Activated naive CD8-positive, alpha-beta T cell treated with anti-CD3 and anti-CD28 coated beads, Interleukin-2, amount 50 U/mL, for 16 hours (primary cell): ENCODE results near the gene ROBO1.

Experiments
- DNase-seq: peaks from one replicate; pipeline ENCODE4 v3.0.0-alpha.2; 2020; ENCODE audit warnings: low read depth, low spot score

The ROBO1 gene

DNA sequence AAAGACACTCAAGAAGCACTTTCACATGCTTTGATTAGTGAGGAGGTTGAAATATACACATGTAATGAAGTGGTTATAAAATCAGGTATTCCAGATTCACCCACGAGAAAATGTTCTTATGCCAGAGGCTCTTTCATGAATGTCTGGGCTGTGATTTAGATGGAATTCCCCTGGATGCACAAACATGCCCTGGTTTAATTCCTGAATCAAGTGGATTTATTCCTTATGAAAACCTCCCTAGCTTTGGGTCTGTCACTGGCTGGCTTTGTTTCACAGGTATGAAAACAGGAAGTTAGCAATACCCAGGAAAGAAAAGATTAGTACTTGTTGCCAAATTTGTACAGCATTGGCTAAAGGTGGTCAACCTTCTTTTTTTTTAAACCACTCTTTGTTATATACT is 1123.0 kb downstream of the ROBO1 start:
- no peak for DNase-seq

DNA sequence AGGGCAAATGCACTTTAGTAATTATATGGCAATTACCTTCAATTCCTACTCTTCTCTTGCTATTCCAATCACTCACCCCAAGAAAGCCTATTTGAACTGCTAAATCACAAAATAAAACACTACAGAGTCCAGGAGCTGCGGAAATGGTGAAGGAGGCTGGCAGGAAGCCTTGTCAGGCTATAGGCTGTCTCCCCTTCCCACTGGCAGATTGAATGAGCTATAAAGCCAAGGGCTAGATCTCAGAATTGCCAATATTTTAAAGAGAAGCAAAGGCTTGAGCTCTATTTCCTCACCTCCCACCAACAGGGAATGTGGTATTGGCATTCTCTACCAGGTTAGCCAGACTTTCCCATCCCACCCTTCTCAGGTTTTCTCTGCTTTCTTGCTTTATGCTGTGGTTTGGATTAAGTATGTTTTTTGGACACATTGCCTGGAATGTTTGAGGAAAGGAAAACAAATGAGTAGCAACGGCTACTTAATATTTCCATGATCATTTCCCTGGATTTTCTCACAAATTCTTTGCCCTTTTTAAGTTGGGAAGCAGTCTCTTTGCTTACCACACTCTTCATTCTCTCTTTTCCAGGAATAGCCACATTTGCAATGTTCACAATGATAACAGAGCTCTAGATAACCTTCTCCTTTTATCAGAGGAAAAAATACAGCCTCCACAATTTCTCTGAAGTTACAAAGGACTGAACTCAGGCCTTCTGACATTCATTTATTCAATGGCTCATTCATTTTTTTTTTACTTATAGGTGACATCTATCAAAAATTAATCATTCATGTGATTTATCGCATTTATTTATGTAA is 1125.4 kb downstream of the ROBO1 start:
- DNase-seq = no peak

DNA sequence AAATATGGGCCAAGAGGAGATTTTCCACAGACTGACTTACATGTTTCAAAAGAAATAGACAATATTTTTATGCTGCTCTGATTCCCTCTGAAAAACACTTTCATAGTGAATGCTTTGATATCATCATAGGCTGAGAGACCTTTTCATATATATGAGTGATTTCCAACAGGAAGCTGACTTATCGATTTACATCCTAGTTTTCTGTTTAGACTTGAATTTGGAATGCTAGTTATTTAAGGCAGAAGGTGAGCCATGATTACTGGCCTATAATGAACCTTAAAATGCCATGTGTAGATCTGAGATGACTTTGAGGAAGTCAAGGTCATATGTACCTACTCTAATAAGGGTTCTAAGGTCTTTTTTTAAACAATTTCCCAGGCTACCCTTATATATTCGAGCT is 1126.1 kb downstream of the ROBO1 start:
- no peak for DNase-seq

DNA sequence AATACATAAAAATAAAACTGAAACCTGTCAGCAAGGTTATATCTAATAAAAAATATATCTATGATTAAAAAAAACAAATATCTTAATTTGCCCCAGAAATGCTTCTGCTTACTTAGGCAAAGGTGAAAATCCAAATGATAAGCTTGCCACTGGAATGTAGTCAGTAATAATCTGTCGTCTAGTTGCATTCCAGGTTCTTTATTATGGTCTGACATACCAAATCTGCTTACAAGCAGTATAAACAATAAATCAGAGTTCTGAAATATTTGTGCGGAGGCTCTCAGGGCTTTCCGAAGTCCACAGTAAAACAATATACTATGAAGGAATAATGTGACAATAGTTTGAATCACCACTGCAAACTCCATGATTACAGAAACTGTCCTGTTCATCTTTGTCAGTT is 1133.5 kb downstream of the ROBO1 start:
- no peak for DNase-seq

DNA sequence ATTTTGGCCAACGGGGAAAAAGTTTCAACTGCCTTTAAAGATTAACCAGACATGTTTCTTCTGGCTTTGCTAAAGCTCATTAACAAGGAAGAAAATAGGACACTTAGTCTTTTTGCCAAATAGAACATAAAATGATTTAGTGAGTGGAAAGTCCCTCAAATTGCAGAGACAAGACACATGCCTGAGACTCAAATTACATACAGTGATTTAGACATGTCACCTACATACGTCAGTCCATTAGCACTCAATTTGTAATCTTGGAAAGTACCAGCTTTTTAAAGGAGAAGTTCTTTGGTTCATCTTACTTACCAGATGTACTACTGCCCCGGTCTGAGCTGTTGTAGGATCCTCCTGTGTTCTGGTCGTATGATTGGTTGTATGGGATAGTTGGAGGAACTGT is 1134.2 kb downstream of the ROBO1 start:
- DNase-seq = no peak

DNA sequence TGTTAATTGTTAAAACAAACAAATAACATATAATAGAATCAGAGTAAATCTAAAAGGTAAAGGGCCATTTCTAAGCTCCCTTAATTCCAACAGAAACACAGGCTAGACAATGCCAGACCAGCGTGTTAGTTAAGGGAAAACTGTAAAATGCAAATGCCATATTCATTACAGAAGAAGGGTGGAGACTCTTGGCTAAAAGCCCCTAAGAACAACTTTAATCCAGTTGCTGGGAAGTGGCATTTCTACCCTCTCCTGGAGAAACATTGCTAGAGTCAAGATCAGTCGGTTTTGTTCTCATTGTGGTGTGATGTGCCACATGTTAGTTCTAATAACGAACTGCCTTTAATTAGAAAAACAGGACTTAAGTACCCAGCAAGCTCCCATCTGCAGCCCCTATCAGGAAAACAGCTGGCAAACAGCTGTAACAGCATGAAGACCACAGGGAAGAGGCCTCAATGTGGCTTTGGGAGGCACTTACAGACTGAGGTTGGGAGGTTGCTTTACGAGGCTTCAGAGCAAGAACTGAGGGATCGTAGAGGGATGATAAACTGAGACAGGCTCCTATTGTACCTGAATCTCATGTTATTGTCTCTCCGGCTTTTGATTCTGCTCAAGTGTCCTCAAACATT is 1134.8 kb downstream of the ROBO1 start:
- DNase-seq = no peak

DNA sequence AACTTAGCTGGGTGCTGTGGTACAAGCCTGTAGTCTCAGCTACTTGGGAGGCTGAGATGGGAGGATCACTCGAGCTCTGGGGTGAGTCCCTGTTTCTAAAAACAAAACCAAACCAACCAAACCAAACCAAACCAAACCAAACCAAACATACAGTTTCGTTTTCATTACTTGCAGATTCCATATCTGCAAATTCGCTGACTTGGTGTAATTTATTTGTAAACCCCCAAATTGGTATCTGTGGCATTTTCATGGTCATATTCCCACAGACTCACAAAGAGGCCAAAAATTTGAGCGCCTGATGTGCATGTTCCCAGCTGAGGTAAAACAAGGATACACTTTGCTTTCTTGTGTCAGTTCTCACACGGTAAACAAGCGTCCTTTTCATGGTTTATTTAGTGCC is 1138.3 kb downstream of the ROBO1 start:
- DNase-seq = no peak

DNA sequence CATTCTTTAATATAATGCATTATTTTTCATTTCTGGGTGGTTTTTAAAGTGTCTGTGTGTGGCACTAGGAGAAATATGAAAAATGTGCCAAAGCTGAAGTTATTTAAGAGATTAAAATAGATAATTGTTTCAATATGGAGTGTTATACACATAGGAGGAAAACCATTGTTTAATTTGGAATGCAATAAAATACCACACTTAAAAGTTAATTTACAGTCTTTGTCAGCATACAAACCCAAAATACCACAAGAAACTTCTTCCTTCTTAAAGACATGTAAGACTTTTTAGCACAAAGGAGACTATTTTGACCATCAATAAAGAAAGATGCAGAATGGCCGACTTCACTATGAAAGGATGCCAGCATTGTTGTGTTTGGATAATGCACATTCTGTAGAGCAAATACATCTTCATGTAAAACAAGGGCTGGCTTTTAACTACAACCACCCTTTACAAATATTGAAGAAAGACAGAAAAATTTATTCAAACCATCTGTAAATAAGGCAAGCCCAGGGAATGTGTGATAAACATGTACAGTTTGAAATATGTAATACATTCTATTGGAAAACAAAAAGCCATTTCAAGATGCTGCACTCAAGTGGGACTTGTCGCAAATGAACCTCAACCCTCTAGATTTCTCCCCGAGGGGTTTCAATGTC is 1146.6 kb downstream of the ROBO1 start:
- no peak for DNase-seq

DNA sequence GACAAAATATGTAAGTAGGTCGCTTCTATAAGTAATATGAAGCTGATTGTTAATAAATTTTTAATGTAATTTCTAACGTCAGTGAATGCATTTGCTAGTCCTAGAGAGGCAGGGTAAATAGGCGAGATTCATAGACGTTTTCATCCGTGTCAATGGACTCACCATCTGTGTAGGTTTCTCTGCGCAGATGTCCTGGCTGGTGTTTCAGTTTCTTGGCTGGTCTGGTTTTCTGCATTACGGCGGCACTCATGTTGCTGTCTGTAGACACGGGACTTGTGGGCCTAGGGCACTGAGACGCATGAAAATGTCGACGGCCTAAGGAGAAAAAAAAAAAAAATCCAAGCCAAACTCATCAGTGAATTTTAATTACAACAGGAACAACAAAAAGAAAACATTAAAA is 1153.3 kb downstream of the ROBO1 start:
- DNase-seq = no peak

DNA sequence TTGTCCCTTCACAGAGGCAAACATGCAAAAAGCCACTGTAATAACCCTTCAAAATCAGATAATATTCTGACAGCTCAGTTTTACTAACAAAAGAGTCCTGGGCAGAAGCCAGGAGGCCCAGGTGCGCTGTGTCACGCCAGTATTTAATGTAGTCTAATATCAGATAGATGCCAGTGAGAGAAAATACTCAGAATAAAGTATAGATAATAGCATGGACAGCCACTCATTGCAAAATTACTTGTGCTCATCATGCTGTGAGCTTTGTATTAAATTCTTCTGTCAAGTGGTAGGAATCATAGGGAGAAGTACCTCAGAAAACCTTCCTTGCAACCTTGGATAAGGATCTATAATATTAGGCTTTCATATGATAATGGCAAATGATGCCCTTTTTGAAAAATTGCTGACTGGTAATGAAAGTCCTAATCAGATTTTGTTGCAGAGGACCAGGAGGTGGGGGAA is 1154.3 kb downstream of the ROBO1 start:
- DNase-seq = no peak

DNA sequence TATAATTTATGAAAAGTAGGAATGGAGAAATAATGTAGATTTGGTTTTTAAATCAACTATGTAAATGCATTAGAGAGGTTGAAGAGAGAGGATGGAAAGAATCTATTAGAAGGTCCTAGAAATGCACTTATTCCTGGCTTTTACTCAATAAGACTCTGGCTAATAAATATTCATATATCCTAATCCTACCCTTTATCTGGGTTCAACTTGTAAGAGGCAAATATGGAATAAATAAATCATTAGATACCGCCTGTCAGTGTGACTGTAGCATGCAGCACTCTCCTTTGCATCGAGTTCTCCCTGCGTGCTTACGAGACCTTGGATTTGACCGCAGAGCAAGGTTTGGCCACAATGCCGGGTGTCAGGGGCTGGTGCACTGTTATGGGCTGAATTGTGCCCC is 1156.5 kb downstream of the ROBO1 start:
- DNase-seq = no peak

DNA sequence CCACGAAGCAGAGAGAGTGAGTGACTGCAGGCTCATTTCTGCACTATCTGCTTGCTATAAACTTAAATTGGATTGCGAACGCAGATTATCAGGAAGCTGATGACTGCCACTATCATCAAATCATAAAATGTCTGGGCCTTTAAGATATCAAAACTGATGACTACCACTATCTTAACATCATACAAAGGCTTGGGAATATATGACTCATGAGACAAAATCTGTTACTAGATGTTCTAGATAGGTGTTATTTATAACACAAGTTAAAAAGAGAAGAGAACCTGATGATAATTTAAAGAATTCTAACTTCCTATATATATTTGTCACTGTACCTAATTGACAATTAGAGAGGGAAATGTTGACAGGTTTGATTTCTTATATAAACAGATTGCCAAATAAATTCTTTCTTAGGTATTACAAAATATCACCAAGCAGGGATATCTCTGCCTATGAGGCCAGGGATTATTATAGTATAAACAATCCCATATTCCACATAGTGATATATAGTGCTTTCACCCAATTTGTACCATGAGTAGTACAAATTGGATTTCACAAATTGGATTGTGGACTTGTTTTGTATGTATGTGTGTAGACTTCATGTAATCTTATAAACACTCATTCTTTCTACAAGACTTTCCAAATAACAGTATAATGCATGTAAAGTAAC is 1157.2 kb downstream of the ROBO1 start:
- DNase-seq = no peak

DNA sequence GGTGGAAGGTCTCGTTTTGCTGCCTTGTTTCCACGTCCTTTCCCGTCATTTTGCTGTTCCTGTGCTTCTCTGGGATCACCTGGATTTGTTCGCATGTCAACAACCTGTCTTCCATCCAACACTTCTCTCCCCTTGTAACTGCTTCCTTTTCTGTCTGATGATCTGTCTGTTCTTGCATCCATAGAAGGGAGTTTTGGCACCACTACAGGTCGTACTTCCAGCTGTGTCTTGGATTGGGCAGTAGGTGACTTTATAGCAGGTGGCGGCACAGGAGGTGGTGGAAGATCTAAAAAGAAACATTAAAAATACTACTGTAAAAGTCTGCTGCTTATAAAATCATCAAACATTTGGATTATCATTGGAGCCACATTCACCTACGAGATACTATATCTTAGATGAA is 1161.0 kb downstream of the ROBO1 start:
- DNase-seq = no peak

DNA sequence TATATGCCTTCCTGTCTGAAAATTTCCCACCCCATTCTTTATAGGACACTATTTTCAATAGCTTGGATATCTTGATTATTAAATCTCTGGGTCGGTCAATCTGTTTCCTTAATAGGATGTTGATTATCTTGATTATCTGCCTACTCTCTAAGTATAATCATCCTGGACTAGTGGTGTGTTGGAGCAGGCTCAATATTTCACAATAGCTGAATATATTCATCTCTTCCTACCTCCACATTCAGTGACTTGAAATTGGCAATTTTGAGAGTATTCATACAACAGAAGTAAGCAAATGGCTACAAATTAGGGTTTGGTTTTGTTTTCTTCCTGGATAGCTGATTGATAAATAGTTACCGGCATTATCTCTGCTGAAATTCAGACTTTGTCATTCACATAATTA is 1162.6 kb downstream of the ROBO1 start:
- DNase-seq = no peak

DNA sequence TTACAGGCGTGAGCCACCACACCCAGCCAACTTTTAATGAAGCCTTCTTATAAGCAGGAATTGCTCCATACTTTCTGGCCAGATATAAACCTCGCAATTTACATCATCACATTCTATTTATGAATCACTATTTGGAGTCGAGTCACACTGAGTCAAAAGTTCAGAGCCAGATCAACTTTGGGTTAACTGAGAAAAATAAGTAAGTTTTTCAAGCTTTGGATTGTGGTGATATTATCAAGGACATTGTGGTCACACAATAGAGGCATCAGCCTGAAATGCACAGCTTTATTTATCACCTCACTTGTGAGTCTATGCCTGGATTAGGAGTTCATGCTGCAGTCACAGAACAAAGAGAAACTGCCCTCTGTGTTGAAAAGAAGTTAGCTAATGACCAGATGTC is 1163.5 kb downstream of the ROBO1 start:
- DNase-seq = no peak

DNA sequence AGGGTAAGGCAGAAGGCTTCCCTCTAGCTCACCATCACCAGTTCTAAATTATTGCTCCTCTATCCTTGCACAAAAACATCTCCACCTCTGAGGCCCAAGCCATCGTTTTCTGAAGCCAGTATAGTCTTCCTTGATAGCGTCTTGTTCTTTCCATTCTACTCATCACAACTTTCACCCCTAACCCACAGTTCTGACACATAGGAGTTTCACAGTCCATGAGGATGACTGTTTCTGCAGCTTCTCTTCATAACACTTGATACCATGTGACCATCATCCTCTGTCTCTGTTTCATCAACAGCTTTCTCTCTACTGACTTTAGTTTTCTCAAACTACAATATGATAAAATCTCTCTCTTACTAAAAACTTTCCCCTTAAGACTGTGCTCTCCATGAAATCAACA is 1166.5 kb downstream of the ROBO1 start:
- DNase-seq = no peak

DNA sequence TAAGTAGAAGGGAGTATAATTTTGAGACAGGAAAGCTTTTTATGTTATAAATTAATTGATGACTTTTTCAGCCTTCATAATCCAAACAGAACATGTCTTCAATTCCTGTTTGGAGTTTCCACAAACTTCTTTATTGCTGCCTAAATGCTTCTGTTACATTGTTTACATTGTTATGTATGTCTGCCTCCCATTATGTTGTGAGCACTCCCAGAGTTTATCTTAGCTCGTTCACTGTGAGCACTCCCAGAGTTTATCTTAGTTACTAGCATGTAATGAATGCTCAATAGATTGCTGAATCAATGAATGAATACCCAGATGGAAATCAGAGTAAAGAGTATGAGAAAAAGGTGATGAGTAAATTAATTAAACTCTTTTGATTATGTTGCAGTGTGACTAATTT is 1178.0 kb downstream of the ROBO1 start:
- no peak for DNase-seq

DNA sequence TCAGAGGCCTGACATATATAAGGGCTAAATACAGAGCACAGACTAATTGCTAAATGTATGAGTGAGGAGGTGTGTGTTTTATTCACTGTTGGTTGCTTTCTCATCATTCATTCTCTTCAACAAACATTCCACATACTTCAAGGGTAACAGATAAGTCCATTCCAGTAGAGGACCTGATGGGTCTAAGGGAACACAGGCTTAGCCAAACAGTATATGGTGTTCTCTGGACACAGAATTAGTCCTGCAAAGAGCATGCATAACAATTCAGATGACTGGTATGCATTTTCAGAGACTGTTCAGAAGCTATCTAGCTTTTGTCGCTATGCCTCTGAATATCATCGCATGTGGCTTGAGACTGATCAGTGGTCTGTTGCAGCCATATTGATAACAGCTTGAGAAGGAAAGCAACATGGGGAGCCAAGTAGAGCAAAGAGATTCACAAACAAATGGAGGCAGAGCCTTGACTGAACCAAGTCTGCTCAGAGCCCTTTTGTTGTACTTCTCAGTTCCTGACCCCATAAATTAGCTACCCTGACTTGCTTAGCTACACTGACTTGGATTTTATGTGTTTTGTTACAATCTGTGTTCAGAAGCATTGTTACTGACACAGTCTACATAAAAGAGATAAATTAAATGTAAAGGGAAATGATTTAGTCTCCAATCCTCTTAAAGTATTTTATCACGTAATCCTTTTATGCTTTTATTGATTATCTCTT is 1178.7 kb downstream of the ROBO1 start:
- no peak for DNase-seq

DNA sequence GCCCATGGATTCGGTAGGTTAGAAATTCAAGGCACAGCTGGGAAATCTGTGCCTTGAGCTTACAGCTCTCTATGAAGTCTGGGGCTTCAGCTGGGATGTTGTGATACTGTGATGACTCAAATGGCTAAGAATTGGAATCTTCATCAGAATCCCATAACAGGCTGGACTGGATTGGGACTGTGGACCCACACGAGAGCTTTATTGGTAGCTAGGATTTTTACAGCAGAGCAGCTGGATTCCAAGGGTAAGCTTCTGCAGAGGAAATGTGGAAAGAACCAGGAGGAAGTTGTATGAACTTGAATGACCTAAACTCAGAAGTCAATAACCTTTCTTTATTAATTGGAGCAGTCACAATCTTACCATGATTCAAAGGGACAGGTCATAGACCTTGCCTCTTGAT is 1187.1 kb downstream of the ROBO1 start:
- no peak for DNase-seq

DNA sequence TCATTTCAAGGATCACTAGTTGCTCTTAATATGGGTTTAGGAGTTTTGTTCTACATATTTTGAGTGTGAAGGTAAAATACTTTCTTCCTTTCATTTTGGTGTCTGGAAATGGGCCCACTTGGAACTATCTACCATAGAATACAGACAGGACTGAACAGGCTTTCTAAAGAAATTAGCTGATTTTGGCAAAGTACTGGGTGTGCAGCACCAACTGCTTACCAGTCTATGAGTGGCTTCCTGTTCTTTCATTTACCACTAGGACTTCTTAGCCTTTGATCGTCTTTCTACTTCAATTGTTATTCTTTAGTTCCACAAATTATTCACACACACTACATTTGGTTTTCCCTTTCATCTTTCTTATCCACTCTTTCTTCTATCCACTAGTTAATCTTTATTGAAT is 1196.3 kb downstream of the ROBO1 start:
- no peak for DNase-seq

DNA sequence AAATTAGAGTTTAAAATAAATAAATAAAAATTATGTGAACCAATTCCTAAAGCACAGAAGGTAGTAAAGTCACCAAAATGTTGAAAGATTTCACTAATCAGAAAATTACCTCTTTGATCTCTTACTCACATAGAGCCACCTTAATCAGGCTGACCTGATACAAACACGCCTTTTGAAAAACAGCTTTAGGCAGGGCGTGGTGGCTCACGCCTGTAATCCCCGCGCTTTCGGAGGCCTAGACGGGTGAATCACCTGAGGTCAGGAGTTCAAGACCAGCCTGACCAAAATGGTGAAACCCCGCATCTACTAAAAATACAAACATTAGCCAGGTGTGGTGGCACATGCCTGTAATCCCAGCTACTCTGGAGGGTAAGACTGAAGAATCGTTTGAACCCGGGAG is 1197.3 kb downstream of the ROBO1 start:
- DNase-seq = no peak

DNA sequence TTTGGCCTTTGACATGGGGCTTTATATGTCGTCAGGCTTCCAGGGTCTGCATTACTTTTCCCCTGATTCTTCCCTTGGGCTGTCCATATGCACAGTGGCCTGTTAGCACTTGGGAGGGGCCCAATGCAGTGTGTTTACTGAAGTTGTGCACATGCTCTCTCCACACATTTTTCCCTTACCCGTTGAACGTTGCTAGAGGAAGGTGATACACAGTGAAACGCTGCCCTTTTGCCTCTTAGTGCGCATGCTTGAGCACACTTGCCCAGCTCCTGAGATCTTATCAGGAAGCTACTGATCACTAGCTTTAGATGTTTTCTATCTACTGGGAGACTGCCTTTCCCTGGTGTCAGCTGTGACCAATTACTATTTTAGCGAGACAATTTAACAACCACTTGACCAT is 1198.0 kb downstream of the ROBO1 start:
- DNase-seq = no peak
